Heart right ventricle (tissue), 16 donors: ENCODE results near the gene CHRD. TPM values are rescaled to one million over a fixed set of nuclear protein-coding genes. Genes with fewer than 3 reads are reported as not detected.
A peak's percentile ranks its signal among the peaks of the same experiment; 100 is the strongest.

Experiments used
- ATAC-seq, 8 donors: fragments of 200-7000 bp; cut with Tn5 transposase; one replicate each; pipeline ENCODE4 v1.9.1; 2020; ENCODE audit warnings: mild to moderate bottlenecking in 8 of 8, moderate library complexity in 8 of 8, moderate number of reproducible peaks in 1 of 8
- DNase-seq, 2 donors: peaks; one replicate each; pipeline ENCODE4 v3.0.0-alpha.2; 2020
- H3K27ac ChIP-seq, 10 donors: fragments of 200-600 bp; sonication (generic) in 2 of 10; one replicate each; pipeline versions ENCODE4 v1.5.0 to v1.8.0; 2020 to 2022; ENCODE audit warnings: mild to moderate bottlenecking in 3 of 10
- H3K27me3 ChIP-seq, 7 donors: fragments of 200-600 bp; one replicate each; pipeline ENCODE4 v1.8.0; 2021 to 2022; ENCODE audit warnings: mild to moderate bottlenecking in 2 of 7
- H3K36me3 ChIP-seq, 9 donors: fragments of 200-600 bp; sonication (generic) in 1 of 9; one replicate each; pipeline versions ENCODE4 v1.5.0 to v1.8.0; 2020 to 2022; ENCODE audit warnings: mild to moderate bottlenecking in 2 of 9
- H3K4me1 ChIP-seq, 9 donors: fragments of 200-600 bp; sonication (generic) in 1 of 9; one replicate each; pipeline versions ENCODE4 v1.5.0 to v1.8.0; 2020 to 2022; ENCODE audit warnings: mild to moderate bottlenecking in 4 of 9
- H3K4me3 ChIP-seq, 10 donors: fragments of 200-600 bp; sonication (generic) in 2 of 10; one replicate each; pipeline versions ENCODE4 v1.5.0 to v1.8.0; 2020 to 2022; ENCODE audit warnings: mild to moderate bottlenecking in 7 of 10, moderate library complexity in 2 of 10
- H3K9me3 ChIP-seq, 11 donors: fragments of 200-600 bp in 10 of 11; sonication (generic) in 2 of 11; one replicate each; pipeline versions ENCODE4 v1.5.0 to v1.8.0; 2013 to 2022; ENCODE audit warnings: mild to moderate bottlenecking in 2 of 11, control low read depth in 1 of 11, moderate library complexity in 1 of 11
- CTCF ChIP-seq, 9 donors: fragments of 200-600 bp; sonication (generic) in 2 of 9; IDR thresholded peaks; one replicate each; pipeline versions ENCODE4 v1.5.0 to v1.8.0; 2021 to 2022; ENCODE audit warnings: antibody characterized with exemption in 9 of 9, mild to moderate bottlenecking in 5 of 9, moderate library complexity in 1 of 9
- WGBS, 2 donors: extraction: QIAGEN DNeasy Blood & Tissue Kit; methylation state at CpG; one replicate each; pipeline ENCODE4 v1.1.7; 2013; ENCODE audit warnings: inconsistent platforms in 1 of 2; 5-methylcytosine and 5-hydroxymethylcytosine counted together
- intact Hi-C, 10 donors: fragments of 100-400 bp; cut with DNase I; formaldehyde crosslinking; loops; one replicate each; pipeline versions ENCODE4 v1.11.1 to v1.14.2; 2022
- polyA plus RNA-seq, 2 donors: library from polyadenylated mRNA; stranded (reverse); fragments of 200-250 nt; gene quantifications; one replicate each; pipeline ENCODE4 v1.2.3, GENCODE V29; 2013
- total RNA-seq, 10 donors: library from RNA; stranded (reverse); fragmentation: NEBNext Ultra II Directional in 3 of 10; extraction: Animal tissue kit (Norgen Biotek cat#: 25700) in 3 of 10; gene quantifications; one replicate each; pipeline versions ENCODE4 v1.2.1 to v1.2.4, GENCODE V29; 2021 to 2023
- donor health status: Arrhythmogenic right ventricular cardiomyopathy.
- donor health status: ischemic (EF 13 %, LVEDD 7.1; RV severe dilation, severe dysfunction).
- donor health status: healthy with polysubstance abuse.
- donor health status: DM: no; HTN: yes; CAD: no.
- donor health status: DM: no; HTN: no; CAD: no.
- donor health status: ischemic (EF 25% LVEDD 6.9; RV normal size, moderate dysfunction).
- donor health status: ischemic (EF 25% LVEDD 5.7; RV mildly dilated, moderate dysfunction).
- donor health status: healthy.
- donor health status: DM: yes; HTN: yes; CAD: no.
- donor health status: Ischemic cardiomyopathy.
- donor health status: ischemic (EF 35%, LVEDD 5.7; RV mildly dilated, moderate dysfunction).
- donor health status: nonischemic (EF 11% LVEDD 7.7; RV severe dilation, severe dysfunction).
- donor health status: DM: yes; HTN: yes; CAD: no.
- donor health status: PGD.
- donor health status: ischemic (EF 29% LVEDD 5.4; RV normal size, mild dysfunction).
- donor health status: nonischemic (EF 23%, LVEDD 6.1; RV moderate dilation, normal function).

Gene CHRD
- total and polyA plus RNA-seq, 12 donors: 1.4 to 17.3 (median 3.9) TPM

DNA sequence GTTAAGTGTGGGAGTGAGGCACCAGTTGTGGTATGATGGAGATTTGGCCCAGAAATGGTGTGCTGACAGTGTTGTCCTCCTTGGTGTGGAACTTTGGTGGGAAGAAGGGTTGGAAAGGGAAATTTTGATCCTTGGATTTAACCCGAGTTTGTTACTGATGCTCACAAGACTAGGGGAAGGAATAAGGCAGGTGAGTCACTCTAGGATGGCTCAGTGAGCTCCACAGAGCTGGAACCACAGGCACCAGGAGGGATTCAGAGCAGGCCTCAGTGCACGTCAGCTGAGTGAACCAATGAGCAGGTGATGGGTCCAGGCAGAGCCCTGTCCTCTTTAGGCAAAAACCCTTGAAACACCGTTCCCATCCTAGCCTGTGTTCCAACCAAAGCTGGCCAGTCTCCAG lies 11.4 kb downstream of the CHRD start:
- Histone ChIP-seq H3K4me1 (no peaks in the 10 kb centered on the region), H3K36me3 (peaks cover 0 to 18% (median 0%) of the 10 kb centered on the region in 9 donors), H3K27ac (no peak overlapping the region), H3K4me3 (no peak overlapping the region), H3K27me3 (peaks cover 0 to 17% (median 5%) of the 10 kb centered on the region in 7 donors), H3K9me3 (no peaks in the 10 kb centered on the region)
- no peak for TF ChIP-seq CTCF (IDR thresholded peaks at IDR 0.05)
- ATAC-seq (peak in 1 of 8 donors; percentile 14), DNase-seq (no peak)
- intact Hi-C loops: no loop called here
- 77% methylated on average over 3 of the region's 3 CpGs for WGBS, 2 donors

- ATAC-seq (no peak), DNase-seq (no peak)
- Histone ChIP-seq H3K27ac (no peak overlapping the region), H3K36me3 (no peaks in the 10 kb centered on the region), H3K4me1 (no peaks in the 10 kb centered on the region), H3K27me3 (peaks cover 0 to 17% (median 7%) of the 10 kb centered on the region in 7 donors), H3K9me3 (no peaks in the 10 kb centered on the region), H3K4me3 (no peak overlapping the region)
- WGBS, 2 donors: 83 to 89% methylated on average over 5 of the region's 5 CpGs
- TF ChIP-seq CTCF (IDR thresholded peaks at IDR 0.05): no peak
- intact Hi-C loops: no loop called here
Measured at GRCh38 chr3:184395320-184395660, 15.4 kb downstream of the CHRD start.

GRCh38 chr3:184399410-184399809 lies 19.6 kb downstream of the CHRD start:
- Histone ChIP-seq H3K4me1 (no peaks in the 10 kb centered on the region), H3K27ac (no peak overlapping the region), H3K27me3 (peaks cover 0 to 46% (median 28%) of the 10 kb centered on the region in 7 donors), H3K9me3 (no peaks in the 10 kb centered on the region), H3K4me3 (no peak overlapping the region), H3K36me3 (no peaks in the 10 kb centered on the region)
- 16 to 20% methylated on average over 9 of the region's 9 CpGs for WGBS, 2 donors
- DNase-seq (peak in 1 of 2 donors; percentile 44), ATAC-seq (peak in 6 of 8 donors; percentile 39 to 84 (median 78))
- intact Hi-C loops: no loop called here
- no peak for TF ChIP-seq CTCF (IDR thresholded peaks at IDR 0.05)

- 75 to 80% methylated on average over 20 of the region's 20 CpGs for WGBS, 2 donors
- no peaks in the 10 kb centered on the region for H3K9me3 ChIP-seq
- H3K4me1 ChIP-seq: no peaks in the 10 kb centered on the region
- no peak for ATAC-seq
- no peak overlapping the region for H3K27ac ChIP-seq
- intact Hi-C loops: no loop called here
- H3K4me3 ChIP-seq: no peak overlapping the region
- H3K36me3 ChIP-seq: no peaks in the 10 kb centered on the region
- peaks cover 0 to 29% (median 13%) of the 10 kb centered on the region in 7 donors for H3K27me3 ChIP-seq
- no peak for DNase-seq
- no peak for TF ChIP-seq CTCF (IDR thresholded peaks at IDR 0.05)
Measured at GRCh38 chr3:184405075-184406030, 25.5 kb downstream of the CHRD start.
